GM18505 (cell line): ENCODE measurements around the gene SF3B5.
A peak's percentile ranks its signal among the peaks of the same experiment; 100 is the strongest.
"Not testable (repeated sequence)": the region's sequence is repeated elsewhere in the genome, so short reads cannot be mapped to it uniquely, and the experiment has no call there.

Experiments
- ATAC-seq: cut with Tn5 transposase; IDR thresholded peaks from one replicate; pipeline ENCODE4 v1.9.1; 2021; ENCODE audit not compliant: unreplicated experiment
- POLR2A ChIP-seq: IDR thresholded peaks from 4 replicates; pipeline ENCODE4 v1.6.1; 2011; ENCODE audit warnings: borderline replicate concordance; ENCODE audit not compliant: insufficient read depth, insufficient read length; ENCODE audit errors: extremely low read depth

SF3B5 gene

GRCh38 chr6:144095134-144096002 is at the start of gene SF3B5:
SF3B5 (minus strand) TSS chr6:144095573; CDS start chr6:144095497, 76 bp downstream.
- TF ChIP-seq POLR2A = peak; percentile 91
- ATAC-seq = peak; percentile 96

GRCh38 chr6:144144996-144145395 is 49.6 kb upstream of the SF3B5 start:
- TF ChIP-seq POLR2A = no peak

GRCh38 chr6:144143878-144144277 is 48.5 kb upstream of the SF3B5 start:
- ATAC-seq = no peak
- TF ChIP-seq POLR2A = no peak

More at GRCh38 chr6:144144996-144145395, 49.6 kb upstream of the SF3B5 start:
- no peak for ATAC-seq

GRCh38 chr6:144143106-144143505 is 47.7 kb upstream of the SF3B5 start:
- TF ChIP-seq POLR2A = no peak
- ATAC-seq = no peak

GRCh38 chr6:144141470-144141869 is 46.1 kb upstream of the SF3B5 start:
- no peak for ATAC-seq
- TF ChIP-seq POLR2A = no peak

GRCh38 chr6:144140867-144141266 is 45.5 kb upstream of the SF3B5 start:
- ATAC-seq = peak; percentile 82
- TF ChIP-seq POLR2A = no peak

- no peak for ATAC-seq
- TF ChIP-seq POLR2A = no peak
Observed at GRCh38 chr6:144139817-144140216, 44.4 kb upstream of the SF3B5 start.

- TF ChIP-seq POLR2A = no peak
Observed at GRCh38 chr6:144138542-144138941, 43.2 kb upstream of the SF3B5 start.

GRCh38 chr6:144134737-144135136 is 39.4 kb upstream of the SF3B5 start:
- no peak for TF ChIP-seq POLR2A
- ATAC-seq = no peak

More at GRCh38 chr6:144138542-144138941, 43.2 kb upstream of the SF3B5 start:
- ATAC-seq = no peak

GRCh38 chr6:144134176-144134575 is 38.8 kb upstream of the SF3B5 start:
- no peak for TF ChIP-seq POLR2A
- ATAC-seq = no peak

GRCh38 chr6:144133225-144133821 is 38.0 kb upstream of the SF3B5 start:
- no peak for TF ChIP-seq POLR2A
- ATAC-seq = no peak

GRCh38 chr6:144132167-144132690 is 36.9 kb upstream of the SF3B5 start:
- ATAC-seq = not testable (repeated sequence)

- TF ChIP-seq POLR2A = no peak
- no peak for ATAC-seq
Observed at GRCh38 chr6:144131248-144131709, 35.9 kb upstream of the SF3B5 start.

GRCh38 chr6:144129469-144129868 is 34.1 kb upstream of the SF3B5 start:
- ATAC-seq = no peak
- no peak for TF ChIP-seq POLR2A
